Activated naive CD4-positive, alpha-beta T cell treated with Interleukin-2 at 50 U/mL for 16 hours (primary cell): ENCODE data around the gene NMS.
A peak's percentile ranks its signal among the peaks of the same experiment; 100 is the strongest.
"Not testable (repeated sequence)": the region's sequence is repeated elsewhere in the genome, so short reads cannot be mapped to it uniquely, and the experiment has no call there.

Source experiments
- DNase-seq: peaks from one replicate; pipeline ENCODE4 v3.0.0-alpha.2; 2020

The NMS gene, protein sequence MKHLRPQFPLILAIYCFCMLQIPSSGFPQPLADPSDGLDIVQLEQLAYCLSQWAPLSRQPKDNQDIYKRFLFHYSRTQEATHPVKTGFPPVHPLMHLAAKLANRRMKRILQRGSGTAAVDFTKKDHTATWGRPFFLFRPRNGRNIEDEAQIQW

DNA sequence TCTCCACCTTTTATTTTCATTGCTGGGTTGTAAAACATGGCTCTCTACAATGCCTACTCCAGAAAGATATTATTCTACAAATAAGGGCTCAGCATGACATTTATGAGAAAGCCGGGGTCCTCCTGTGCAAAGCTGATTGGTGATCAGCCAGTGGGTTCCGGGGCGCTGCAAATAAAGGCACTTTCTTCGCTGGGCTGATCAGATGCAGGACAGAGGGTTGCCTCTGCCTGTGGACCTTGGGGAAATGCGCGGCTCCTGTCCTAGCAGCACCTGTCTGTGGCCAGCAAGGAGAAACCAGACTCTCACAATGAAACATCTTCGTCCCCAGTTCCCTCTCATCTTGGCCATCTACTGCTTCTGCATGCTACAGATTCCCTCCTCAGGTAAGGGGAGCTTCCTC is at the start of gene NMS:
Gene NMS, plus strand, starts transcription at position 301 of the 400 bp plus-strand sequence. Its CDS starts 7 bp downstream, at position 308.
- DNase-seq = no peak

DNA sequence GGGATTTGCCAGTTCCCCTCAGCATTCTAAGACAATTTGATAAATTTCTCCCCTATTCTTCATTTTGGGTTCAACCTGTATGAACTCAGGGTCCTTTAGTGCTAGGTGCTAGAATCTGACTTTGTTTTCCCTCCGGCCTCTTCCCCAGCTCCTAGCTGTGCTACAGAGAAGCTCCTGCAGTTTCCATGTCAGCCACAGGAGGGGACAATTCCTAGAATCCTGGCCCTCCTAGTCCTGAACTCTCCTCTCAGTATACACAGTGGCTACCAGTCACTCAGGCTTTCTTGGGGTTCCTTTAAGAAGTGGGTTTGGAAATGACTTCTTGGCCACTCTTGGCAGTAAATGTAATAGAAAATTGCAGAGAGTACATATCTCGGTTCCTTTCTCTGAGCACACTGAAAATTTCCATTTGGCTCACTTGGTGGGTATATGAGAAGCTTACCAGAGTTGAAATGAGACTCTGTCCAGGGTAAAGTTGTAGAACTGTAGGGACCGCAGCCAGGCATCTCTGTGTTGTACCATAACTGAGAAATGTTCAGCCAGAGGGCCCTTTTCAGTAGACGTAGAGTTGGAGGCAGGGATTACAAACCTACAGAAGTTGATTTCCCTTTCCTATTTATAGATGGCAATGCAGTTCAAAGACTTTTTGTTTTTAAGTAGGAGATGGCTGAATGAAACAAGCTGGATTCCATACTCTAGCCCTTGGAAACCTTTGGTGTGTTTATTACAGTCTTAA is 47.8 kb upstream of the NMS start:
- DNase-seq = no peak

DNA sequence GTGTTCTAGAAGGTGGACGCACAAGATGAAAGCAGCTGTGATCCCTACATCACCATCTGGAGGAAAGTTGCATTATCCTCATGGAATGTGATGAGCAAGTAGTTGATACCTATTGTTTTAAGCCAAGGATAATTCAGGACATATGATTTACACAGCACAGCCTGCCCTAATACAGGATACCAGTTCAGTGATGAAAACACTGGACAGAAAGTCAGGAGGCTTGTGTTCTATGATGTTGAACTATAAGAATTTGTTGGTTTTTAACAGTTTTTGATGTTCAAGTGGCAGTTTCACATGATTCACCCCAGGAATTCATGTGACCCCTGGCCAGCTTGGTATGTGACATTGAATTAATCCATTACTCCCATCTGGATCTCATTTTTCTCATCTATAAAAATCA is 46.7 kb upstream of the NMS start:
- DNase-seq = no peak

DNA sequence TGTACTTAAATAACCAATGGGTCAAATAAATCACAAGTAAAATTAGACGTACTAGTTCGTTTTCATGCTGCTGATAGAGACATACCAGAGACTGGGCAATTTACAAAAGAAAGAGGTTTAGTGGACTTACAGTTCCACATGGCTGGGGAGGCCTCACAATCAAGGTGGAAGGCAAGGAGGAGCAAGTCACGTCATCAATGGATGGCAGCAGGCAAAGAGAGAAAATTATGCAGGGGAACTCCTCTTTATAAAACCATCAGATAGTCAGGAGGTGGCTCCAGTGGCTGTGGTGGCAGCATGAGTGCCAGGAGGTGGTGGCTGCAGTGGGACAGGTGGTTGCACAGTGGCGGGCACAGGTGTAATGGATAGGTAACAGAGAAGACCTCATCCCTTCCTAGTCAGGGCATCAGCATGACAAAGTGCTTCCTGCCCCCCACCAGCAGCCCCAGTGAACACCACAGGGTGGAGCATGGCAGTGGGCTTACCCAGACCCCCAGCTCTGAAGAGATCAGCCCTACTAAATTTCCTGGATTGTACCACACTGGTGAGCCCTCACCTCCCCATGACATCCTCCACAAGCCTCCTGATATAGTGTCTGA is 45.9 kb upstream of the NMS start:
- DNase-seq = no peak

DNA sequence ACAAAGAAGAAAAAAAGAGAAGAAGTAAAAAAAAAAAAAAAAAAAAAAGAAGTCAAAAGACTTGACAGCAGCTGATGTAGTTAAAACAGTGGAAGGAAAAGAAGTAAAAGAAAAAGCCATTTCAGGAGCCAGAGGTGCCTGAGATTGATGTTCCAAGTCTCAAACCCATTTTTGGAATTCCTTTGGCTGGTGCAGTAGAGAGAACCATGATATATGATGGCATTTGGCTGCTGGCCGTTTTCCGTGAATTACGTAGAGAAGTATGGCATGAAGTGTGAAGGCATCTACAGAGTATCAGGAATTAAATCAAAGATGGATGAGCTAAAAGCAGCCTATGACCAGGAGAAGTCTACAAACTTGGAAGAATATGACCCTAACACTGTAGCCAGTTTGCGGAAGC is 45.2 kb upstream of the NMS start:
- no peak for DNase-seq

DNA sequence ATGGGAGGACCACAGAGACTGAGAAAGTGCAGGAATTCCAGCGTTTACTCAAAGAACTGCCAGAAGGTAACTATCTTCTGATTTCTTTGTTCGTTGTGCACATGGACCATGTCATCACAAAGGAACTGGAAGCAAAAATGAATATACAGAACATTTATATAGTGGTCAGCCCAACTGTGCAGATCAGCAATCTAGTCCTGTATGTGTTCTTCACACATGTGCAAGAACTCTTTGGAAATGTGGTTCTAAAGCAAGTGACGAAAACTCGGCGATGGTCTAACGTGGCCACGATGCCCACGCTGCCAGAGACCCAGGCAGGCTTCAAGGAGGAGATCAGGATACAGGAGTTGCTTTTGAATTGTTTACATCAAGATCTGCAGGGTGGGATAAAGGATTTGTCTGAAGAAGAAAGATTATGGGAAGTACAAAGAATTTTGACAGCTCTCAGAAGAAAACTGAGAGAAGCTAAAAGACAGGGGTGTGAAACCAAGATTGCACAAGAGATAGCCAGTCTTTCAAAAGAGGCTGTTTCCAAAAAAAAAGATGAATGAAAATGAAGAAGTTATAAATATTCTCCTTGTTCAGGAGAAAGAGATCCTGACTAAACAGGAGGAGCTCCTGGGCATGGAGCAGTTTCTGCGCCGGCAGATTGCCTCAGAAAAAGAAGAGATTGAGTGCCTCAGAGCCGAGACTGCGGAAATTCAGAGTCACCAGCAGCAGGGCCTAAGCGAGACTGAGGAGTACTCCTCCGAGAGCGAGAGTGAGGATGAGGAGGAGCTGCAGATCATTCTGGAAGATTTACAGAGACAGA is 44.5 kb upstream of the NMS start:
- no peak for DNase-seq

DNA sequence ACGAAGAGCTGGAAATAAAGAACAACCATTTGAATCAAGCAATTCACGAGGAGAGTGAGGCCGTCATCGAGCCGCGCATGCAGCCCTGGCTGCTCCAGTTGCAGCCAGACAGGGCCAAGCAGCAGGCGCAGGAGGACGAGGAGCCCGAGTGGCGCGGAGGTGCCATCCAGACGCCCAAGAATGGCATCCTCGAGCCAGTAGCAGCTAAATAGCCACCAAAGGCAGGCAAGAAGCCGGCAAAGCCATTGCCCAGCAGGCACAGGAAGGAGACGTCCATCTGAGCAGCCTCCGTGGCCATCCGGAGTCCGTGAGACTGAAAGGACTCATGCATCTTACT is 43.9 kb upstream of the NMS start:
- DNase-seq = no peak

DNA sequence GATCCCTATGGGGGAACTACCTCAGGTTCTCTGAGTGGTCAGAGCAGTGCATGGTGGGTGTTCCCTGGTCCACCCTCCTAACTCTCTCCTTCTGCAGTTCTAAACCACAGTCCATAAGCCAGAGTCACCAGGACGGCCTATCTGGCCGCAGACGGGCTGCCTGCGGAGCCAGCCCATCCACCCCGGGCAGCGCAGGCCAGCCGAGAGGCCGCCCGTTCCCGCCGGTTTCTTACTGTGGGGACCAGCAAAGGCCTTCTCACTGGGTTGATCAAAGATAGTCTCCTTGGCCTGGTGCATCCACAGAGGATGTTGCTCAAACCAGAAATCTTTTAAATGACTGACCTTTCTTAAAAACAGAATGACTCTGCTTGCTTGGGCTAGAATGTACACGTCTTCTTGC is 43.2 kb upstream of the NMS start:
- DNase-seq = no peak

DNA sequence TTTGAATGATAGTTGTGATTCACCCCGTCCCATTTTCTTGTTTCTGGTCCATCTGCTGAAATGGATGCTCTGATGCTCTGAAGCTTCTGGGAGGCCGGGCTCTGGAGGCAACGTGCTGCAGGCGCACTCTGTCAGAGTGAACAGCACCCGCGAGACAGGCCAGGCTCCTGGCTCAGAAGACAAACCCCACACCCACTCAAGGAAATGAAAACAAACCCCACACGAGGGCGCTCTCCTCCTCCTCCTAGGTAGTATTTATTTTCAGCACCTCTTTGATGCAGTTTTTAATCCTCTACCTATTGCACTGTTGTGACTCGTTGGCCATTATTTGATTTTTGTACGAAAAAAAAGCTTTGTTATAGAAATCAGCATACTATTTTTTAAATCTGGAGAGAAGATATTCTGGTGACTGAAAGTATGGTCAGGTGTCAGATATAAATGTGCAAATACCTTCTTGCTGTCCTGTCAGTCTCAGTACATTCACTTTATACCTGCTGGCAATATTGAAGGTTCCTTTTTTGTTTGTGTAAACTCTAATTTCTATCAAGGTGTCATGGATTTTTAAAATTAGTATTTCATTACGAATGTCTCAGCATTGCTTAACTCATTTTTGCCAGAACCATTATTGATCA is 42.5 kb upstream of the NMS start:
- DNase-seq = peak; percentile 67

DNA sequence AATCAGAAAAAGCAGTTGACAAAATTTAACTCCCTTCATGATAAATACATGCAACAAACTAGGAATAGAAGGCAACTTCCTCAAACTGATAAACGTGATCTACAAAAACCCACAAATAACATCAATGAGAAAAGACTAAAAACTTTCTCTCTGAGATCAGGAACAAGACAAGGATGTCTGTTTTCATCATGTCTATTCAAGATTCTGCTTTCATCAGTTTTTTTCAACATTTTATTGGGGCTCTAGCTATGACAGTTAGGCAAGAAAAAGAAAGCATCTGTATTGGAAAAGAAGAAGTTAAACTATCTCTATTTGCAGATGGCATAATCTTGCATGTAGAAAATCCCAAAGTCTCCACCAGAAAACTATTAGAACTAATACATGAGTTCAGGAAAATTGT is 40.6 kb upstream of the NMS start:
- no peak for DNase-seq

DNA sequence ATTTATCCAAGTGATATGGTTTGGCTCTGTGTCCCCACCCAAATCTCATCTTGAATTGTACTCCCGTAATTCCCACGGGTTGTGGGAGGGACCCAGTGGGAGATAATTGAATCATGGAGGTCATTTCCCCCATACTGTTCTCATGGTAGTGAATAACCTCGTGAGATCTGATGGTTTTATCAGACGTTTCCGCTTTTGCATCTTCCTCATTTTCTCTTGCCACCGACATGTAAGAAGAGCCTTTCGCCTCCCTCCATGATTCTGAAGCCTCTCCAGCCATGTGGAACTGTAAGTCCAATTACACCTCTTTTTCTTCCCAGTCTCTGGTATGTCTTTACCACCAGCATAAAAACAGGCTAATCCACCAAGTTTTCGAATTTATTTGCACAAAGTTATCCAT is 32.5 kb upstream of the NMS start:
- no peak for DNase-seq

DNA sequence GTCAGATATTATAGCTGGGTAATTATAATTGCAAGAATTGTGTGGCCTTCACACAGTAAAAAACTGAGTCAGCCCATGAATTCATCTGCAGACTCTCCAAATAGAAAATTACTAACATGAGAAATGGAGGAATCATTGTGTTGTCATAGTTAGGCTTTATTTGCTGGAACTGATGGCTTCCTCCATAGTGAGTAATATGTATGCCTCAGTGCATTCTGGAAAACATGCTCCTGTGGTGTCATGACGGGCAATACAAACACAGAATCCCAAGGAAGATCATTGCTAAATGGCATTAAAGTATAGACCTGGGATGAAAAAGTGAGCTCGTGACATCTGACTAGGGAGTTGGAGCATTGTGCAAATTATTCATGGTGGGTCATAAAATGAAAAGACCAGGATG is 23.6 kb upstream of the NMS start:
- DNase-seq = no peak

DNA sequence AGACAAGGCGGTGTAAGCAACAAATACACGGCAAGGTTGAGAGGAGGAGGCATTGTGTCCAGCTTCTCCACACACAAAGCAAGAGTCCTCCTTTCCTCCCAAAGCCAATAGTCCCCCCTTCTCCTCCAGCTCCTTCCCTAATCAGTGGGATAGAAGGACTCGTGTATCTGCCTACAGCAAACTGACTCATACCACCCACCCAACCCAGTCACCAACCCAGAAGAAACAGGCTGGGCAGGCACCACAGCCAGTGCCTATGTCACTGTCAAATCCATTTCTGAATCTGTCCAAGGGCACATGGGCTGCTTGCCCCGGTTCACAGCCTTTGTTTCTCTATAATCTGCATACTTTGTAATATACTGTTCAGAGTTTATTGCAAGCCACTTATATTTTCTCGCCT is 19.2 kb upstream of the NMS start:
- DNase-seq = no peak

DNA sequence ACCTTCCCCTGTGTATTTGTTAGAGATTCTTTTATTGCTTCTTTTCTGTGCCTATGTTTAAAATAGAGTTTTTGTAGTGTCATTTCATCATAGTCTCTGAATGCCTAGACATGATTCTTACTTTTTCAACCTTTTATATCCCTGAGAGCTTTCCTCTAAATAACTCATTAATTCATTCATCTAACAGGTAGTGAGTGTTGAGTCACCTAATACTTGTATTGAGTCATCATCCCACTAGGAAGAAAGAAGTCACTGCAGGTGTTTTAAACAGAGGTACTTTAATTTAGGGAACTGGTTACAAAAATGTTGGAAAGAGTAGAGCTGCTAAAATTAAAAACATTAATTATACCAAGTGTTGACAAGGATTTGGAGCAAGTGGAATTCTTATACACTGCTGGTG is 18.5 kb upstream of the NMS start:
- no peak for DNase-seq

DNA sequence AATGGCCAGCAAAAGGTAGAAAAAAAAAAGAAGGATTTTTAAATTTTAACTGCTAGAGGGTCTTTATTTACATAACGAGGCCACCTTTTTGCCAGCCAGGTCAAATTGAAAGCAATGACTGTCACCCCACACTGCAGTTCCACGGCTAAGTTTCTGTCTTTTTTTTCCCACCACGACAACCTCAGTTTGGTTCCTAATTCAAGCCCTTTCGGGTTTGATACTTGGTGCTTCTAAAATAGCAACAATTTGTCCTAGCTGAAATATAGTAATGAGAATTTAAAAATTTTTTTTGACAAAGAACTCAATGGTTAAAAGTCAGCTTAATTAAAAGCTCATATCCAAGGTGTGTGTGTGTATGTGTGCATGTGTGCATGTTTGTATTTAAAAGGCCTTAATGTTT is 16.4 kb upstream of the NMS start:
- no peak for DNase-seq

DNA sequence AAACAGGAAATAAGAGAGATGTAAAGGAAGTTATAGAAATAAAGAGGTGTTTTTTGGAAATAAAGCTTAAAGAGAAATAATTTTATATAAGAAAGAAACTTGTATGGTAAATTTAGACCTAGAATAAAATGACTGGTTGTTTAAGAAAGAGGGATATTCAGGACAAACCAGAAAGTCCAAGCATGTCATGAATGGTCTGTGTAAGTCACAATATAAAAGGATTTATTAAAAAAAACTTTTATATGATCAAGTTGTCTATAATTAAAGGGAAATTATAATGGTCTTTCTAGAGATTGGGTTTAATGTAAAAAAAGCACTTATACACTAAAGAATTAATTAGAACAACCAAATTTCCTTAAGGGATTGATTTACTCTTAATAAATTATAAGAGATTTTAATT is 13.9 kb upstream of the NMS start:
- DNase-seq = not testable (repeated sequence)

DNA sequence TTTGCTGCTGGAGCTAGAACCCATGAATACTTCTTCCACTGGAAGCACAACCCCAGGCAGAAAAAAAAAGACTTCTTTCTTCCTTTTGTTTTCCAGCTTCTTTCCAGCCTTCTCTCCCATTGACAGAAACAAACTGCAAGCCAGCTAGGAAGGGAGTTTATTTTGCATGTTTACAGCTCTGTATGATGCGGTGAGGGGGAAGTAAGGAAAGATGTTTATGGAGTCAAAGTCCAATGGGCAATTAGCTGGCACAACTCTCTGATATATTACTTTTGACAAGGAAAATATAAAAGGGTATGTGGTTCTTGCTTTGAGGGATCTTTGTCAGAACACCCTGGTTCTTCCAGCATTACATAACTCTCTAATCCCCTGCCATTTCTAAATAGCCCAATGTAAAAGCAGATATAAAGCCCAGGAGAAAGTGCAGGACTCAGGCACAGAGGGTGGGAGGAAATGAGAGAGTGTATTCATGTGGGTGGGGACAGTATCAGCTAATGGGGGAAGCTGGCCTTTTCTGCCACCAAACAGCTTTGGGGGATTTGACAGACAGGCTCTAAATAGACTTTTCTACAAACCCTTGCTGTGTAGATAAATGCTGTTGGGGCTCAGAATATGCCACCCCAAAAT is 9.3 kb upstream of the NMS start:
- DNase-seq = no peak

DNA sequence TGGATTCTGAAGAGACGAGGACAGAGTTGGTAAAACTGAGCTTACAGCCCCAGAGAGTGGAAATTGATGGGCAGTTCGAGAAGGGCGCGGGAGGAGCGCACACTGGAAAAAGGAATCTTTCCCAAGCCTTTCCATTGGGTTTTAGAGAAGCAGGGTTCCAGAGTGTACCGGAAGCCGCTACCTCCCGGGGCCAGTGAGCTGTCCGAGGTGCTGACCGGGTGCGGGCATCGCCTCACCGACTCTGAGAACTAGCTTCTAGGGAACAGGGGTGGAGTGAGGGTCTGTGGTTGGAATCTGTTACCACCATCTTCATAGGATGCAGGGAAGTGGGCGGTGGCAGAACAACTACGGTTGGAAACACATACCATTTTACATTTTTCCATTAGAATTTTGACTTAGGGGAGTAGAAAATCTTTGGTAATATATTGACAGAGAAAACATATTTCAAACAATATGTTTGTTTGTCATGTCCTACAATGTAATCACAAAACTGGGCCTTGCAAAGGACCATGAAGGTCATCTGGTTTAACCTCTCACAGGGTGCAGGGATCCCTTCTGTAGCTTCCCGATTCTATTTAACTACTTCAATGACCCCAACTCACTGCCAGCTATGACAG is 724 bp downstream of the NMS start:
- DNase-seq = no peak

DNA sequence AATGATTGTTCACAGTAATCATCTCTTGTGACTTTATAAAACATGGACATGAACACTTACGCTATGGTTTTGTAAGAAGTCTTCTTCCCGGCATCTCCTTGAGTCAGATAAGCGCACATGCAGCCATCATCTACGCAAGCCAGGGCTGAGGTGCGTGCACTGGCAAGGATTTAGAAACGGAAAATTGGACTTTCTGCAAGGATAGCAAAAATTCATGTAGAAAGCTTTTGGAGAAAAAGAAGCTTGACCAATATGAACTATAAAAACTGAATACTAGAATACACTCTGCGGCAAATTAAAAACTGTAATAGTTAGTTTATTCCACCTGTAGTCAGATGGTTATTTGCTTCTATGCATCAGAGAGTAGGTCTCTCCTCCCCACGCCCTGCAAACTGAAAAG is 6.3 kb downstream of the NMS start:
- DNase-seq = no peak

DNA sequence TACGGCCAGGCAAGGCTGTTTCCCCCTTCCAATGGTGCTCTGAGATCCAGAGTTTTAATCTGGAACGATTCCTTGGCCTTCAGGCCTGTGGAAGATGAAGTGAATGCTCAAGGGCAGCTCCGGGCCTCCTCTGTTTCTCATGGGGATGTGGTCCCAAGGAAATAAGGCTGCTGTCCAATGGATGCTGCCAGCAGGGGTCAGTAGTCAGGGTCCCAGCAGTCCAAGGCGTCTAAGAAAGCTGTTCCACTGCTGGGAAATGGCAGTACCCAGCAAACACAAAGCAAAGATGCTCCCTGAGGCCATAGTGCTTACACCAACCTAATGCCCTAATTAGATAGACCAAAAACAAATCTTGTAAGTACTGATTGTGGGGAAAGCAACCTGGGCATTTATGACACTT is 12.5 kb downstream of the NMS start:
- DNase-seq = no peak

DNA sequence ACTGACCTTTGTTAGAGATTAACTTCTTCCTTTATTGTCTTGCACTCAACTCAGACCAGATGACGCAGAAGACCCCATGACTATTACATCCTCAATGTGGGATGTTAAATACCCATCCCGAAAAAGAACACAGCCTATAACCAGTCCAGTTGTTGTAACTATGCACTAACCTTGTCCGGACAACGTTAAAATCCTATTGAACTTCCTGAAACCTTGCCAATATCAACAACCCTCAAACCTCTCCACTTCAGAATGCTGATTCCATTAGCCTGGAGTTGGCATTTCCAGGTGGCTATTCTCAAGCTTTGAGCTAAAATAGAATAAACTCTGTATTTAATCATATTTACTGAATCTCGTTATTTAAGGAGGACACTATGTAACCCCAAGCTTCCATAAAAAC is 13.6 kb downstream of the NMS start:
- no peak for DNase-seq

DNA sequence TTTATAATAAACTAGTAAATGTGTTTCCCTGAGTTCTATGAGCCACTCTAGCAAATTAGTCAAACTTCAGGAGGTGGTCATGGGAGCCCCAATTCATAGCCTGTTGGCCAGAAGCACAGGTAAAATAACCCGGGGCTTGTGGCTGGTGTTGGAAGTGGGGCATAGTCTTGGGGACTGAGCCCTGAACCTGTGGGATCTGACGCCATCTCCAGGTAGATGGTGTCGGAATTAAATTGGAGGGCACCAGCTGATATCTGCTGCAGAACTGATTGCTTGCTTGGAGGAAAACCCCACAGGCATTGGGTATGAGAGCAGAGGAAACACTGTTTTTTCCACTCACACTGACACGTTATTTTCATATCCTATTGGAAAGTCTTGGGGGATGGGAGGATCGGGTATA is 14.1 kb downstream of the NMS start:
- no peak for DNase-seq

DNA sequence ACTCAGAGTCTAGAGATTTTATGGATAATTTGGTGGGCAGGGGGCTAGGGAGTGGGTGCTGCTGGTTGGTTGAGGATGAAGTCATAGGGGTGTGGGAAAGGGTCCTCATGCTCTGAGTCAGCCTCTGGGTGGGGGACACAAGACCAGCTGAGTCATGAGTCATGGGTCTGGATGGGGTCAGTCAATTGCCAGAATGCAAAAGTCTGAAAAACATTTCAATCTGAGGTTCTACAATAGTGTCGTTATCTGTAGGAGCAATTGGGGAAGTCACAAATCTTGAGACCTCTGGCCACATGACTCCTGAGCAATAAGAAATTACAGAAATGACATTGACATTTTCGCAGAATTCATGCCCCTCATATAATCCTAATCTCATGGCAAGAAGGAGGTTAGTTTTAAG is 15.1 kb downstream of the NMS start:
- DNase-seq = no peak
